H9 (cell line): ENCODE results near the gene SMPX. TPM values are rescaled to one million over a fixed set of nuclear protein-coding genes. Genes with fewer than 3 reads are reported as not detected.

Experiments used
- DNase-seq: peaks from one replicate; pipeline ENCODE4 v3.0.0-alpha.2; 2017
- H2AFZ ChIP-seq: one replicate; pipeline ENCODE4 v1.6.1; 2013; ENCODE audit warnings: mild to moderate bottlenecking, low read length, control low read depth, moderate library complexity
- H2AK5ac ChIP-seq: 2 replicates; pipeline ENCODE4 v1.6.1; 2013; ENCODE audit warnings: low read length, control low read depth, mixed read lengths; ENCODE audit not compliant: insufficient read length
- H2BK120ac ChIP-seq: one replicate; pipeline ENCODE4 v1.6.1; 2013; ENCODE audit warnings: low read depth, mild to moderate bottlenecking, low read length, control low read depth, inconsistent platforms; ENCODE audit not compliant: poor library complexity, severe bottlenecking
- H2BK12ac ChIP-seq: 2 replicates; pipeline ENCODE4 v1.6.1; 2013; ENCODE audit warnings: low read length, control low read depth, mixed read lengths, low read depth; ENCODE audit not compliant: insufficient read length
- H2BK15ac ChIP-seq: 2 replicates; pipeline ENCODE4 v1.6.1; 2013; ENCODE audit warnings: low read depth, low read length, control low read depth
- H2BK20ac ChIP-seq: one replicate; pipeline ENCODE4 v1.6.1; 2013; ENCODE audit warnings: low read depth, mild to moderate bottlenecking, low read length, control low read depth, inconsistent platforms; ENCODE audit not compliant: poor library complexity, severe bottlenecking
- H2BK5ac ChIP-seq: 2 replicates; pipeline ENCODE4 v1.6.1; 2013; ENCODE audit warnings: low read length, control low read depth, mixed read lengths; ENCODE audit not compliant: insufficient read length
- H3K14ac ChIP-seq: 2 replicates; pipeline ENCODE4 v1.6.1; 2013; ENCODE audit warnings: low read length, control low read depth; ENCODE audit not compliant: insufficient read depth
- H3K18ac ChIP-seq: 2 replicates; pipeline ENCODE4 v1.6.1; 2013; ENCODE audit warnings: low read depth, mild to moderate bottlenecking, mixed read lengths, low read length, control low read depth; ENCODE audit not compliant: insufficient read length
- H3K23ac ChIP-seq: 2 replicates; pipeline ENCODE4 v1.6.1; 2013; ENCODE audit warnings: low read length, control low read depth, mixed read lengths, low read depth; ENCODE audit not compliant: insufficient read length
- H3K23me2 ChIP-seq: 2 replicates; pipeline ENCODE4 v1.6.1; 2013; ENCODE audit warnings: low read depth, mild to moderate bottlenecking, mixed read lengths, low read length, control low read depth; ENCODE audit not compliant: insufficient read length, poor library complexity, severe bottlenecking
- H3K27ac ChIP-seq: 2 replicates; pipeline ENCODE4 v1.5.1; 2013; ENCODE audit warnings: low read length, control low read depth, mixed read lengths, low read depth; ENCODE audit not compliant: insufficient read length
- H3K27me3 ChIP-seq: 2 replicates; pipeline ENCODE4 v1.6.1; 2013; ENCODE audit warnings: low read length, control low read depth, inconsistent platforms; ENCODE audit not compliant: insufficient read depth
- H3K4ac ChIP-seq: 2 replicates; pipeline ENCODE4 v1.6.1; 2013; ENCODE audit warnings: low read depth, mild to moderate bottlenecking, control low read depth, inconsistent platforms, low read length, moderate library complexity
- H3K4me1 ChIP-seq: 2 replicates; pipeline ENCODE4 v1.6.1; 2013; ENCODE audit warnings: low read length, control low read depth, inconsistent platforms; ENCODE audit not compliant: insufficient read depth
- H3K4me2 ChIP-seq: 2 replicates; pipeline ENCODE4 v1.6.1; 2013; ENCODE audit warnings: low read length, control low read depth, mixed read lengths; ENCODE audit not compliant: insufficient read length, insufficient read depth
- H3K56ac ChIP-seq: 2 replicates; pipeline ENCODE4 v1.6.1; 2013; ENCODE audit warnings: low read depth, mild to moderate bottlenecking, mixed read lengths, low read length, control low read depth; ENCODE audit not compliant: insufficient read length
- H3K79me1 ChIP-seq: 2 replicates; pipeline ENCODE4 v1.6.1; 2013; ENCODE audit warnings: low read depth, mild to moderate bottlenecking, moderate library complexity, low read length, control low read depth, inconsistent platforms; ENCODE audit not compliant: insufficient read depth, poor library complexity, severe bottlenecking
- H3K79me2 ChIP-seq: 2 replicates; pipeline ENCODE4 v1.6.1; 2013; ENCODE audit warnings: low read length, control low read depth, inconsistent platforms; ENCODE audit not compliant: insufficient read depth
- H3K9ac ChIP-seq: 2 replicates; pipeline ENCODE4 v1.6.1; 2013; ENCODE audit warnings: low read length, control low read depth, mixed read lengths; ENCODE audit not compliant: insufficient read length; ENCODE audit errors: extremely low read depth
- H3K9me3 ChIP-seq: one replicate; pipeline ENCODE4 v1.6.1; 2013; ENCODE audit warnings: low read depth, low read length, inconsistent platforms; ENCODE audit not compliant: control insufficient read depth
- H3T11ph ChIP-seq: one replicate; pipeline ENCODE4 v1.6.1; 2013; ENCODE audit warnings: mild to moderate bottlenecking, low read length, control low read depth, inconsistent platforms
- H4K20me1 ChIP-seq: one replicate; pipeline ENCODE4 v1.6.1; 2013; ENCODE audit not compliant: control insufficient read depth, insufficient read length, insufficient read depth
- H4K5ac ChIP-seq: 2 replicates; pipeline ENCODE4 v1.6.1; 2013; ENCODE audit warnings: low read depth, mild to moderate bottlenecking, mixed read lengths, low read length, control low read depth; ENCODE audit not compliant: insufficient read length
- H4K8ac ChIP-seq: replicated peaks from 2 replicates; pipeline ENCODE4 v1.6.1; 2013; ENCODE audit warnings: low read length, control low read depth, mixed read lengths, low read depth; ENCODE audit not compliant: insufficient read length
- H4K91ac ChIP-seq: 2 replicates; pipeline ENCODE4 v1.6.1; 2013; ENCODE audit warnings: low read depth, mild to moderate bottlenecking, moderate library complexity, mixed read lengths, low read length, control low read depth; ENCODE audit not compliant: insufficient read length
- H3K27ac Mint-ChIP-seq, 3 experiments: 2 replicates in 2 of 3; 3 replicates in 1 of 3; pipeline ENCODE4 v1.8.0; 2020 to 2021; ENCODE audit warnings: mixed read lengths in 3 of 3, mild to moderate bottlenecking in 1 of 3, moderate library complexity in 1 of 3
- H3K27me3 Mint-ChIP-seq: 2 replicates; pipeline ENCODE4 v1.8.0; 2021; ENCODE audit warnings: low read depth, mild to moderate bottlenecking, moderate library complexity, mixed read lengths
- H3K36me3 Mint-ChIP-seq, 3 experiments: 2 replicates in 2 of 3; 3 replicates in 1 of 3; pipeline ENCODE4 v1.8.0; 2020 to 2021; ENCODE audit warnings: low read depth in 3 of 3, mixed read lengths in 3 of 3; ENCODE audit not compliant: insufficient read depth in 1 of 3
- H3K4me1 Mint-ChIP-seq, 2 experiments: 2 replicates each; pipeline ENCODE4 v1.8.0; 2020; ENCODE audit warnings: mixed read lengths in 2 of 2
- H3K4me3 Mint-ChIP-seq, 2 experiments: 2 replicates in 1 of 2; 3 replicates in 1 of 2; pipeline ENCODE4 v1.8.0; 2020 to 2021; ENCODE audit warnings: mild to moderate bottlenecking in 2 of 2, mixed read lengths in 2 of 2, moderate library complexity in 1 of 2
- H3K9me3 Mint-ChIP-seq, 2 experiments: 2 replicates in 1 of 2; 3 replicates in 1 of 2; pipeline ENCODE4 v1.8.0; 2020; ENCODE audit warnings: mild to moderate bottlenecking in 2 of 2, mixed read lengths in 2 of 2, moderate library complexity in 1 of 2
- WGBS: extraction: QIAGEN DNeasy Blood & Tissue Kit; methylation state at CpG from one replicate; pipeline ENCODE4 v1.1.7; 2013; ENCODE audit warnings: missing lambda C conversion rate, low lambda C conversion rate, mixed read lengths; ENCODE audit not compliant: insufficient read length; ENCODE audit errors: extremely low coverage; 5-methylcytosine and 5-hydroxymethylcytosine counted together
- total RNA-seq: library from RNA; stranded (reverse); gene quantifications from 2 replicates; pipeline ENCODE4 v1.2.1, GENCODE V29; 2021
- TF ChIP-seq, protein P1 (sequence below): fragments of 200-600 bp; sonication (generic); conservative IDR thresholded peaks from 3 replicates; pipeline ENCODE4 v1.8.0; 2021; ENCODE audit warnings: antibody characterized with exemption, mild to moderate bottlenecking

Gene SMPX
- total RNA-seq, 1 experiment from 2014 or later = not detected

GRCh38 chrX:21756785-21757529, 959 bp downstream of the SMPX start:
- H3K14ac ChIP-seq = no peak overlapping the region
- Mint-ChIP-seq H3K9me3 (peaks cover 0 to 24% of the 10 kb centered on the region in 2 experiments; a peak in 3 of 5 replicates), H3K36me3 (no peaks in the 10 kb centered on the region), H3K4me1 (peaks cover 11 to 14% of the 10 kb centered on the region in 2 experiments), H3K27me3 (no peaks in the 10 kb centered on the region), H3K4me3 (no peak overlapping the region), H3K27ac (no peak overlapping the region)
- no peak overlapping the region for H2BK15ac ChIP-seq
- no peak overlapping the region for H3K27ac ChIP-seq
- no peak overlapping the region for H3T11ph ChIP-seq
- no peaks in the 10 kb centered on the region for H3K4me1 ChIP-seq
- no peak for DNase-seq
- TF ChIP-seq, protein P1, sequence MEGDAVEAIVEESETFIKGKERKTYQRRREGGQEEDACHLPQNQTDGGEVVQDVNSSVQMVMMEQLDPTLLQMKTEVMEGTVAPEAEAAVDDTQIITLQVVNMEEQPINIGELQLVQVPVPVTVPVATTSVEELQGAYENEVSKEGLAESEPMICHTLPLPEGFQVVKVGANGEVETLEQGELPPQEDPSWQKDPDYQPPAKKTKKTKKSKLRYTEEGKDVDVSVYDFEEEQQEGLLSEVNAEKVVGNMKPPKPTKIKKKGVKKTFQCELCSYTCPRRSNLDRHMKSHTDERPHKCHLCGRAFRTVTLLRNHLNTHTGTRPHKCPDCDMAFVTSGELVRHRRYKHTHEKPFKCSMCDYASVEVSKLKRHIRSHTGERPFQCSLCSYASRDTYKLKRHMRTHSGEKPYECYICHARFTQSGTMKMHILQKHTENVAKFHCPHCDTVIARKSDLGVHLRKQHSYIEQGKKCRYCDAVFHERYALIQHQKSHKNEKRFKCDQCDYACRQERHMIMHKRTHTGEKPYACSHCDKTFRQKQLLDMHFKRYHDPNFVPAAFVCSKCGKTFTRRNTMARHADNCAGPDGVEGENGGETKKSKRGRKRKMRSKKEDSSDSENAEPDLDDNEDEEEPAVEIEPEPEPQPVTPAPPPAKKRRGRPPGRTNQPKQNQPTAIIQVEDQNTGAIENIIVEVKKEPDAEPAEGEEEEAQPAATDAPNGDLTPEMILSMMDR = peak; percentile 15; the same call in 1 of the 3 replicates
- no peaks in the 10 kb centered on the region for H4K20me1 ChIP-seq
- no peaks in the 10 kb centered on the region for H3K9me3 ChIP-seq
- H2BK20ac ChIP-seq = no peak overlapping the region
- no peak overlapping the region for H4K91ac ChIP-seq
- no peaks in the 10 kb centered on the region for H3K79me1 ChIP-seq
- H3K18ac ChIP-seq = no peak overlapping the region
- no peak overlapping the region for H4K8ac ChIP-seq
- no peak overlapping the region for H2BK120ac ChIP-seq
- no peak overlapping the region for H3K4ac ChIP-seq
- no peak overlapping the region for H2BK5ac ChIP-seq
- no peak overlapping the region for H3K56ac ChIP-seq
- H2AFZ ChIP-seq = no peak overlapping the region
- H3K27me3 ChIP-seq = no peaks in the 10 kb centered on the region
- no peak overlapping the region for H4K5ac ChIP-seq
- H3K79me2 ChIP-seq = no peaks in the 10 kb centered on the region
- H2BK12ac ChIP-seq = no peak overlapping the region
- H2AK5ac ChIP-seq = no peak overlapping the region
- H3K4me2 ChIP-seq = no peak overlapping the region
- no peaks in the 10 kb centered on the region for H3K23me2 ChIP-seq
- no peak overlapping the region for H3K23ac ChIP-seq
- WGBS = no CpG with 5 or more reads among the region's 6 CpGs
- H3K9ac ChIP-seq = no peak overlapping the region
